Measurements from ENCODE around the gene NCKIPSD.

NCKIPSD gene

DNA sequence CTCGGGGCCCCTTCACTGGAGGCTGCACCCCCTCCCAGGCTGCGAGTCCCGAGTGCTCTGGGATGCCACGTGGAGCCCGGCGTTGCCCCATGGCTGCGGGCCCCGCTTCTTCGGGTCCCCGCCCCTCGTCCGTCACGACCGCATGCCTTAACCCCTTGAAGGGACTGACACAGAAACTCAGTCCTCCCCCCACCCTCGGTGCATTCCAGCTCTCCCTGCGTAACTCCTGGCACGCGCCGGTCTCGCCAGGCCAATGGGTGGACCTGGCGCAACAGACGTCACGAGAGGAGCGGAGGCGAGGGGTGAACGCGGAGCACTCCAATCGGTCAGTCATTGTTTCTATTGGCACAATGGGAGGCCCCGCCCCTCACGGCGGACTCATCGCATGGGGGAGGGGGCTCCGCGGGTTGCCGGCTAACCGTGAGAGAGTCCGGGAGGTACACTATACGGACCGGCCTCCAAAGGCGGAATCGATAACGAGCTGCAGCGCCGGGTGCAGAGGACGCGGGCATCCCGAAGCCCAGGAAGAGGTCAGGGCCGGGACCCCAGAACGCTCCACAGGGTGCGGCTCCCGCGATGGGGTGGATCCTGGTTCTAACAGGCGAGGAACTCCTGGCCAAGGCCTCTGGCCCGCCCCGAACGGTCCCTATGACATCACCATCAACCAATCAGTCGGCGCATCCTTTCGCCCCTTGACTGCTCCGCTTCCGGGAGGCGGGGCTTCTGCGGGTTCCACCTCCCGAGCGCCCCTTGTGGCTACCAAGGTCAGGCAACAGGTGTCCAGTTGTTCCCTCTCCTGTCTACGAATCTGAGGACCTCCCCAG is 22.0 kb downstream of the NCKIPSD start (continued):
- TF ChIP-seq, protein P1, sequence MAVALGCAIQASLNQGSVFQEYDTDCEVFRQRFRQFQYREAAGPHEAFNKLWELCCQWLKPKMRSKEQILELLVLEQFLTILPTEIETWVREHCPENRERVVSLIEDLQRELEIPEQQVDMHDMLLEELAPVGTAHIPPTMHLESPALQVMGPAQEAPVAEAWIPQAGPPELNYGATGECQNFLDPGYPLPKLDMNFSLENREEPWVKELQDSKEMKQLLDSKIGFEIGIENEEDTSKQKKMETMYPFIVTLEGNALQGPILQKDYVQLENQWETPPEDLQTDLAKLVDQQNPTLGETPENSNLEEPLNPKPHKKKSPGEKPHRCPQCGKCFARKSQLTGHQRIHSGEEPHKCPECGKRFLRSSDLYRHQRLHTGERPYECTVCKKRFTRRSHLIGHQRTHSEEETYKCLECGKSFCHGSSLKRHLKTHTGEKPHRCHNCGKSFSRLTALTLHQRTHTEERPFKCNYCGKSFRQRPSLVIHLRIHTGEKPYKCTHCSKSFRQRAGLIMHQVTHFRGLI (tag by site-specific recombination; IDR thresholded peaks at IDR 0.05) = no peak
- TF ChIP-seq ZNF555 (tag by site-specific recombination; conservative IDR thresholded peaks at IDR 0.05) = no peak
- TF ChIP-seq ZNF341 (tag by site-specific recombination; IDR thresholded peaks at IDR 0.05; ENCODE audit: low read depth) = peak; percentile 70
- TF ChIP-seq, protein P2, sequence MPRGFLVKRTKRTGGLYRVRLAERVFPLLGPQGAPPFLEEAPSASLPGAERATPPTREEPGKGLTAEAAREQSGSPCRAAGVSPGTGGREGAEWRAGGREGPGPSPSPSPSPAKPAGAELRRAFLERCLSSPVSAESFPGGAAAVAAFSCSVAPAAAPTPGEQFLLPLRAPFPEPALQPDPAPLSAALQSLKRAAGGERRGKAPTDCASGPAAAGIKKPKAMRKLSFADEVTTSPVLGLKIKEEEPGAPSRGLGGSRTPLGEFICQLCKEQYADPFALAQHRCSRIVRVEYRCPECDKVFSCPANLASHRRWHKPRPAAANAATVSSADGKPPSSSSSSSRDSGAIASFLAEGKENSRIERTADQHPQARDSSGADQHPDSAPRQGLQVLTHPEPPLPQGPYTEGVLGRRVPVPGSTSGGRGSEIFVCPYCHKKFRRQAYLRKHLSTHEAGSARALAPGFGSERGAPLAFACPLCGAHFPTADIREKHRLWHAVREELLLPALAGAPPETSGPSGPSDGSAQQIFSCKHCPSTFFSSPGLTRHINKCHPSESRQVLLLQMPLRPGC (tag by site-specific recombination; IDR thresholded peaks at IDR 0.05) = peak; percentile 90
- no peak for TF ChIP-seq ZNF707 (tag by site-specific recombination; IDR thresholded peaks at IDR 0.05)
- 0 out of 2 replicates have a peak, but pooled peaks have one; percentile 16 for TF ChIP-seq ZBTB7A (tag by site-specific recombination; IDR thresholded peaks at IDR 0.05; ENCODE audit: low read depth)
- no peak for TF ChIP-seq GFI1B (tag by site-specific recombination; IDR thresholded peaks at IDR 0.05)
- TF ChIP-seq ZNF121 (tag by site-specific recombination; IDR thresholded peaks at IDR 0.05) = no peak
- TF ChIP-seq, protein P3, sequence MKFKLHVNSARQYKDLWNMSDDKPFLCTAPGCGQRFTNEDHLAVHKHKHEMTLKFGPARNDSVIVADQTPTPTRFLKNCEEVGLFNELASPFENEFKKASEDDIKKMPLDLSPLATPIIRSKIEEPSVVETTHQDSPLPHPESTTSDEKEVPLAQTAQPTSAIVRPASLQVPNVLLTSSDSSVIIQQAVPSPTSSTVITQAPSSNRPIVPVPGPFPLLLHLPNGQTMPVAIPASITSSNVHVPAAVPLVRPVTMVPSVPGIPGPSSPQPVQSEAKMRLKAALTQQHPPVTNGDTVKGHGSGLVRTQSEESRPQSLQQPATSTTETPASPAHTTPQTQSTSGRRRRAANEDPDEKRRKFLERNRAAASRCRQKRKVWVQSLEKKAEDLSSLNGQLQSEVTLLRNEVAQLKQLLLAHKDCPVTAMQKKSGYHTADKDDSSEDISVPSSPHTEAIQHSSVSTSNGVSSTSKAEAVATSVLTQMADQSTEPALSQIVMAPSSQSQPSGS (tag by site-specific recombination; IDR thresholded peaks at IDR 0.05; ENCODE audit: low read depth) = peak; percentile 97
- TF ChIP-seq, protein P4, sequence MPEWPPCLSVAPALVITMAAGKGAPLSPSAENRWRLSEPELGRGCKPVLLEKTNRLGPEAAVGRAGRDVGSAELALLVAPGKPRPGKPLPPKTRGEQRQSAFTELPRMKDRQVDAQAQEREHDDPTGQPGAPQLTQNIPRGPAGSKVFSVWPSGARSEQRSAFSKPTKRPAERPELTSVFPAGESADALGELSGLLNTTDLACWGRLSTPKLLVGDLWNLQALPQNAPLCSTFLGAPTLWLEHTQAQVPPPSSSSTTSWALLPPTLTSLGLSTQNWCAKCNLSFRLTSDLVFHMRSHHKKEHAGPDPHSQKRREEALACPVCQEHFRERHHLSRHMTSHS (tag by site-specific recombination; IDR thresholded peaks at IDR 0.05) = no peak
- TF ChIP-seq ZNF768 (tag by site-specific recombination; IDR thresholded peaks at IDR 0.05) = no peak
- TF ChIP-seq, protein P5, sequence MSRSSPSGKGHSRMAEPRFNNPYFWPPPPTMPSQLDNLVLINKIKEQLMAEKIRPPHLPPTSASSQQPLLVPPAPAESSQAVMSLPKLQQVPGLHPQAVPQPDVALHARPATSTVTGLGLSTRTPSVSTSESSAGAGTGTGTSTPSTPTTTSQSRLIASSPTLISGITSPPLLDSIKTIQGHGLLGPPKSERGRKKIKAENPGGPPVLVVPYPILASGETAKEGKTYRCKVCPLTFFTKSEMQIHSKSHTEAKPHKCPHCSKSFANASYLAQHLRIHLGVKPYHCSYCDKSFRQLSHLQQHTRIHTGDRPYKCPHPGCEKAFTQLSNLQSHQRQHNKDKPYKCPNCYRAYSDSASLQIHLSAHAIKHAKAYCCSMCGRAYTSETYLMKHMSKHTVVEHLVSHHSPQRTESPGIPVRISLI (tag by site-specific recombination; IDR thresholded peaks at IDR 0.05) = no peak
- TF ChIP-seq BCL11B (tag by site-specific recombination; IDR thresholded peaks at IDR 0.05; ENCODE audit: low read depth) = no peak
- TF ChIP-seq ZNF843 (tag by site-specific recombination; IDR thresholded peaks at IDR 0.05) = peak; percentile 72; the same call in 1 of the 2 replicates
- TF ChIP-seq ZNF274 (IDR thresholded peaks at IDR 0.05; ENCODE audit: low read length) = no peak
- no peak for TF ChIP-seq ZNF274 (tag by site-specific recombination; IDR thresholded peaks at IDR 0.05; ENCODE audit: borderline replicate concordance)
- no peak for TF ChIP-seq ZNF211 (tag by site-specific recombination; IDR thresholded peaks at IDR 0.05; ENCODE audit: low read depth)
- no peak for TF ChIP-seq ZNF558 (tag by site-specific recombination; IDR thresholded peaks at IDR 0.05)
- TF ChIP-seq ZNF155 (tag by site-specific recombination; IDR thresholded peaks at IDR 0.05) = no peak
- no peak for TF ChIP-seq ZNF426 (tag by site-specific recombination; IDR thresholded peaks at IDR 0.05)
- peak; percentile 86 for TF ChIP-seq SP2 (tag by site-specific recombination; IDR thresholded peaks at IDR 0.05)
- TF ChIP-seq, protein P6, sequence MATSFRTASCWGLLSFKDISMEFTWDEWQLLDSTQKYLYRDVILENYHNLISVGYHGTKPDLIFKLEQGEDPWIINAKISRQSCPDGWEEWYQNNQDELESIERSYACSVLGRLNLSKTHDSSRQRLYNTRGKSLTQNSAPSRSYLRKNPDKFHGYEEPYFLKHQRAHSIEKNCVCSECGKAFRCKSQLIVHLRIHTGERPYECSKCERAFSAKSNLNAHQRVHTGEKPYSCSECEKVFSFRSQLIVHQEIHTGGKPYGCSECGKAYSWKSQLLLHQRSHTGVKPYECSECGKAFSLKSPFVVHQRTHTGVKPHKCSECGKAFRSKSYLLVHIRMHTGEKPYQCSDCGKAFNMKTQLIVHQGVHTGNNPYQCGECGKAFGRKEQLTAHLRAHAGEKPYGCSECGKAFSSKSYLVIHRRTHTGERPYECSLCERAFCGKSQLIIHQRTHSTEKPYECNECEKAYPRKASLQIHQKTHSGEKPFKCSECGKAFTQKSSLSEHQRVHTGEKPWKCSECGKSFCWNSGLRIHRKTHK (tag by site-specific recombination; IDR thresholded peaks at IDR 0.05) = no peak
- no peak for TF ChIP-seq ZNF433 (tag by site-specific recombination; IDR thresholded peaks at IDR 0.05; ENCODE audit: low read depth)
- no peak for TF ChIP-seq ZNF677 (tag by site-specific recombination; IDR thresholded peaks at IDR 0.05)
- TF ChIP-seq ZNF112 (tag by site-specific recombination; IDR thresholded peaks at IDR 0.05) = no peak
- TF ChIP-seq, protein P7, sequence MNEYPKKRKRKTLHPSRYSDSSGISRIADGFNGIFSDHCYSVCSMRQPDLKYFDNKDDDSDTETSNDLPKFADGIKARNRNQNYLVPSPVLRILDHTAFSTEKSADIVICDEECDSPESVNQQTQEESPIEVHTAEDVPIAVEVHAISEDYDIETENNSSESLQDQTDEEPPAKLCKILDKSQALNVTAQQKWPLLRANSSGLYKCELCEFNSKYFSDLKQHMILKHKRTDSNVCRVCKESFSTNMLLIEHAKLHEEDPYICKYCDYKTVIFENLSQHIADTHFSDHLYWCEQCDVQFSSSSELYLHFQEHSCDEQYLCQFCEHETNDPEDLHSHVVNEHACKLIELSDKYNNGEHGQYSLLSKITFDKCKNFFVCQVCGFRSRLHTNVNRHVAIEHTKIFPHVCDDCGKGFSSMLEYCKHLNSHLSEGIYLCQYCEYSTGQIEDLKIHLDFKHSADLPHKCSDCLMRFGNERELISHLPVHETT (tag by site-specific recombination; IDR thresholded peaks at IDR 0.05) = peak; percentile 42; the same call in 1 of the 2 replicates
- TF ChIP-seq, protein P8, sequence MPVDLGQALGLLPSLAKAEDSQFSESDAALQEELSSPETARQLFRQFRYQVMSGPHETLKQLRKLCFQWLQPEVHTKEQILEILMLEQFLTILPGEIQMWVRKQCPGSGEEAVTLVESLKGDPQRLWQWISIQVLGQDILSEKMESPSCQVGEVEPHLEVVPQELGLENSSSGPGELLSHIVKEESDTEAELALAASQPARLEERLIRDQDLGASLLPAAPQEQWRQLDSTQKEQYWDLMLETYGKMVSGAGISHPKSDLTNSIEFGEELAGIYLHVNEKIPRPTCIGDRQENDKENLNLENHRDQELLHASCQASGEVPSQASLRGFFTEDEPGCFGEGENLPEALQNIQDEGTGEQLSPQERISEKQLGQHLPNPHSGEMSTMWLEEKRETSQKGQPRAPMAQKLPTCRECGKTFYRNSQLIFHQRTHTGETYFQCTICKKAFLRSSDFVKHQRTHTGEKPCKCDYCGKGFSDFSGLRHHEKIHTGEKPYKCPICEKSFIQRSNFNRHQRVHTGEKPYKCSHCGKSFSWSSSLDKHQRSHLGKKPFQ (tag by site-specific recombination; IDR thresholded peaks at IDR 0.05) = no peak
- peak; percentile 45; the same call in 1 of the 2 replicates for TF ChIP-seq ZFP37 (tag by site-specific recombination; IDR thresholded peaks at IDR 0.05)

All from HEK293 (cell line).